Dedifferentiated amniotic fluid mesenchymal stem cell (primary cell): ENCODE data around the gene IGSF3.
"Not testable (repeated sequence)": the region's sequence is repeated elsewhere in the genome, so short reads cannot be mapped to it uniquely, and the experiment has no call there.

ENCODE experiments used
- DNase-seq: peaks from one replicate; pipeline ENCODE4 v3.0.0-alpha.2; 2016; ENCODE audit errors: extremely low spot score

IGSF3 gene

GRCh38 chr1:116574581-116575291 lies 92.8 kb downstream of the IGSF3 start:
- peak; percentile 79 for DNase-seq

GRCh38 chr1:116573431-116574095 lies 94.0 kb downstream of the IGSF3 start:
- DNase-seq = no peak

GRCh38 chr1:116572771-116573430 lies 94.6 kb downstream of the IGSF3 start:
- no peak for DNase-seq

DNA sequence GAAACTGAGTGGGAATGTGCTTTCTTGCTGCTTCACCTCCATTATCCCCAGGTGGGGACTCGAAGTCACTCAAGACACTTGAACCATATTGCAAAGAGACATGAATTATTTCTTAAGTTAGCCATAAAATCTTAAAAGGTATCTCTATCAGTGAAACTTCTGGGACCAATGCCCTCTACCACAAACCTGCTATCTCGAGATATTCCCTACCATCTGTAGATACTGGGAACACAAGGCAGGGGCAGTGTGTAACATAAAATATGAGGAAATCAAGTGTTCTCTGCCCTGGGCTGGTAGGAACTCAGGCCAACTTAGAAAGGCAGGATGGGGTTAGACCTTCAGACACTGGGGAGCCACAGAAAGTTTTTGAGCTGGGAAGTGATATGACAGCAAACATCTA lies 95.4 kb downstream of the IGSF3 start:
- no peak for DNase-seq

DNA sequence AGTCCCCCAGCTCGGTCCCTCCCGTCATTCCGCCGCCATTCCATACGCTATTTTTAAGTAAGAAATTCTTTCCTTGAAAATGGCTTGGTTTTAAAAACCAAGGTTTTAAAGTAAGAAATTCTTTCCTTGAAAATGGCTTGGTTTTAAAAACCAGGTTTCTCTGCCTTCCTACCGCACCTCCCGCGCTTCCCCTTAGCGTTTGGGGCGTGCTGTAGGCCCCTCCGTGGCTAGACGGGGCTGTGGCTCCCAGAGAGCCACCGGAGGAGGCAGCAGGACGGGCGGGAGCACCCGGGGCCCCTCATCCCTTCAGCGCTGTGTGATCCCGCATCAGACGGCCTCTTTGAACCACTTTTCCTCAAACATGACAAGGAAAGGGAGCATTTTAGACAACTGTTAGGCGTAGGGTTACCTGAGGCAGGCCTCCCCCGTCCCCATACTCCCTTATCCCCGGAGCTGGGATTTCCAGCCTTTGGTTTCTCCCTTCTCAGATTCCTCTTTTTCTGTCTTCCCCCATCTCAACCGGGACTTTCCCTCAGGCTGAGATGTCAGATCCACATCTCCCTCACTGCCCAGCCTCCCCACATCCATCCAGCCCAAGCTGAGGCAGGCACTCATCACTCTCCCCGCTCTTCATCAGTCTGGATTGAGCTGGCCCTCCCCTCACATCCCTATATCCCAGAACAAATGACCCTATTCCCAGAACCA lies 96.2 kb downstream of the IGSF3 start:
- DNase-seq = no peak

DNA sequence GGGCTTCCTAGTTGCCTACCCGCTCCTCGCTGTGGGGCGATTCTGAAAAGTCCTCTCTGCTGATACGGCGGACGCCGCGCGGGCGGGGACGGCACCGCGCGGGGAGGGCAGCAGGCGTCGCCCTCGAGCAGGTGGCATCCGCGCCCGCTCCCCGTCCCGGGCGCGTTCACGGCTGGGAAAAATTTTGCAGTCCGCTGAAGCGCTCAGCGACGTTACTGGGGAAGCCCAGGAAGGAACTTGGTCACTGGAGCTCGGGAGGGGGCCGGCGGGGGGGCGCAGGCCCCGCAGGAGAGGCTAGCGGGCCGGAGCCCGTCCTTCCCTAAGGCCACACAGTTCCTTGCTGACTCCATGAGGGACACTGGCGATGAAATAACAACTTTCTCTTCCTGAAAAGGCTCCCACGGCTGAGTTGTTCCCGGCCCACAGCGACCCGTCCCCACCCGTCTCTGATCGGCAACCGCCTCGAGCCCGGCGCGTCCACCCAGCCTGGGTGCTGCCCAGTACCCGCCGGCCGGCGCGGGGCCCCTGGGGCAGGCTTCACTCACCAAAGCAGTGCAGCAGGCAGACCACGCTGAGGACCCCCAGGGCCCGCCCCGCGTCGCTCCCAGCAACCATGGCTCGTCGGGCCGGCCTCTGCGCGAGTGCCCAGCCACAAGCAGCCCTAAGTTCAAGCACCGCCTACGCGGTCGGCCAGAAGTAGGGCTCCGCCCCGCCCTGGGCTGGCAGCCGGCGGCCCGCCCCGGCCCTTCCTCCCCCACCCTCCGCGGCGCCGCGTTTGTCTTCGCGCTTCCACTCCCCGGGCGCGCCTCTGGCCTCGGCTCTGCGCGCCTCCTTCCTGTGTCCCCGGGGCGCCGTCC lies 96.9 kb downstream of the IGSF3 start, which contains the start of gene CD58:
TSS of gene CD58 (minus strand) at position 669 of the 857 bp plus-strand sequence. CDS start at position 615, 54 bp downstream.
- DNase-seq = peak; percentile 69

DNA sequence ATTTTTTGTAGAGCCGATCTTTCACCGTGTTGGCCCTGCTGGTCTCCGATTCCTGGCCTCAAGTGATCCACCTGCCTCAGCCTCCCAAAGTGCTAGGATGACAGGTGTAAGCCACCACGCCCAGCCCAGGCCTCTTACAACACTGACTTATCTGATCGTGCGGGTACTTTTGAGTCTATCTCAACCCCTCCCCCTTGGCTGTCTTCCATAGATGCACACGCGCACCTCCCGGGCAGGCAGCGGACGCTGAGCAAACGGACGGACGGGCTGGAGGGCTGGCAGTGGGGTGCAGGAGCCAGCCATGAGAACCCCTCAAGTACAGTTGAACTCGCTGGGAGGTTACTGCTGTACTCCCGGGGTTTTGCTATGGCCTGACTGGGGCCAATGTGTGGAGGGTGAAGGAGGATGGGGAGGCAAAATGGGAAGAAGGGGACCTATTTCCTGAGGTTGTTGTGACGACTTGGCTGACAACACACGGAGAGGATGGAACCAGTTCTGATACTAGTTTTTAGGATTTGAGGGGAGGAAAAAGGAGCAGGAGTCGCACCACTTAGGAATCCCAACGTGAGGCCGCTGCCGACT lies 97.7 kb downstream of the IGSF3 start:
- DNase-seq = no peak

DNA sequence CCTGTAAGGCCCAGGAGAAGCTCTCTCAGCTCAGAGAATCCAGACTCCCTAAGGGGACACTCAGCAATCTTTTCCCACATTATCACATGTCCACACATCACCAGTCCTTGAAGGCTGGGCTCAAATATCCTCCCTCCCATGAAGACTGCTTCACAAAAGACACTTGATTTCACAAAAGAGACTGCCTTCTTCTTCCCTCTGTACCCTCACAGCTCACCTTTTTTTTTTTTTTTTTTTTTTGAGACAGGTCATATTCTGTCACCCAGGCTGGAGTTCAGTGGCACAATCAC lies 98.2 kb downstream of the IGSF3 start:
- no peak for DNase-seq

GRCh38 chr1:116568662-116569380 lies 98.7 kb downstream of the IGSF3 start:
- DNase-seq = no peak

DNA sequence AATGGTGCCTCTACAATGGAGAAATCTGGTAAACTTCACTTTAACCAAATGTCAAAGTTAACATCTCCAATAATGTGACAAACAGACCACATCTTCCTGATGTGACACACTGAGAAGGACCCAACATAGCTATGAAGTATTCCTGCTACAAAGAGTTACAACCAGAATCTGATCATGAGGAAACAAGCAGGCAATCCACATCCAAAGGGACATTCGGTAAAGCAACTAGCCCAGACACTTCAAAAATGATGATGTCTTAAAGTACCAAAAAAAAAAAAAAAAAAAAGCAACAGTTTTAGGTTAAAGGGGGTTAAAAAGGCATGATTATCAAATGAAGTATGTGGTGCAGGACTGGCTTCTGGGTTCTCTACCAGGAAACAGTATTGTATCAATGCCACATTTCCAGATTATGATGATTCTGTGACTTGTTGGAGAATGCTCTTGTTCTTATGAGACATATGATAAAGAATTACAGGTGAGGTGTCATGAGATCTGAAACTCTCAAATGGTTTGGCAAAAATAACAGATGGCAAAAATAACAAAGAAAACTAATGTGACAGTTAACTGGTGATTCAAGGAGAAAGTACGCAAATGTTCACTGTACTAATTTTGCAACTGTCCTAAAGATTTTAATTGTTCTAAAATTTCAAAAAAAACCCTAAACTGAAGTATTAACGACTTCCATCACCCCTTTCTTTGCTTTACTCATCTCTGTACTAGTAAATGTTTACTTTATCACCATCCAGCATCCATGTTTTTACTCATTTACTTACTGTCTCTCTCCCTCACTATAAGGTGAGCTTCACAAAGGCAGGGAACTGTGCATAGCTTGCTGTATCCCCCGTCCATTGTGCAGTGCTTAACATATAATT lies 99.5 kb downstream of the IGSF3 start:
- DNase-seq = no peak

DNA sequence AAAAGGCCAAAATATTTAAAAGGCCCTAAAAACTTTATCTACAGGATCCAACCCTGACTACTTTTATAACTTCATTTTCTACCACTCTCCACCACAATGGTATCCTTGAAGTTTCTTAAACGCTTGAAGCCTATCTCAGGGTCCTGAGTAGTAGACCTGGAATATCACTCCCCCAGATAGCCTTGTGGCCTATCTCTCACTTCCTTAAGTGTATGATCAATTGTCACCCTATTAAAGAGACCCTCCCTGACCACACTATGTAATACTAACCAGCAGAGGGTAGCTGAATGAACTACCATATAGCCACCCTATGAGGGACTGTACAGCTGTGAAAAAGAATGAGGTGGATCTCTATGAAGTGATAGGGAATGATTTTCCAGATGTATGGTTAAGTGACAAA lies 102.3 kb downstream of the IGSF3 start:
- no peak for DNase-seq

- DNase-seq = no peak
These were observed 103.1 kb downstream of the IGSF3 start for GRCh38 chr1:116564426-116564825.

GRCh38 chr1:116562465-116562864 lies 105.1 kb downstream of the IGSF3 start:
- not testable (repeated sequence) for DNase-seq

GRCh38 chr1:116561563-116561962 lies 106.0 kb downstream of the IGSF3 start:
- no peak for DNase-seq

GRCh38 chr1:116560704-116561490 lies 106.6 kb downstream of the IGSF3 start:
- no peak for DNase-seq

DNA sequence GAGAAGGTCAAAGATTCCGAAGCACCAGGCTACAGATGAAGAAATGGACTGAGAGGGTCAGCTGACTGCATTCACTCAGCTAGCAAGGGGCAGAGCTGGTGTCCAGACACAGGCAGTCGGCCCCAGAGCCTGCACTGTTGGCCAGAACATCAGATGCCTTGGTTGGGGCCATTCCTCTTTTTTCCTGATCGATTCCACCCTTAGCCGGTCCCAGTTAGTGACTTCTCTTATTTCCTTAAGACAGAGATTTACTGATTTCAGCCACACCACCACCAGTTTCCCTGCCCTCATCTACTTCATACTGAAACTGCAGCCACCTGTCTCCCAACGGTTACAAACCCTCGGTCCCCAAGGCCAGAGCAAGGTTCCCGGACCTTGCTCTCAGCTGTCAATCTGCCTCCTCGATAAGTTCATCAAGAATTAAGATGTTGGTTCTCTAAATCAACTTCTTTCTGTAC lies 108.2 kb downstream of the IGSF3 start:
- no peak for DNase-seq

DNA sequence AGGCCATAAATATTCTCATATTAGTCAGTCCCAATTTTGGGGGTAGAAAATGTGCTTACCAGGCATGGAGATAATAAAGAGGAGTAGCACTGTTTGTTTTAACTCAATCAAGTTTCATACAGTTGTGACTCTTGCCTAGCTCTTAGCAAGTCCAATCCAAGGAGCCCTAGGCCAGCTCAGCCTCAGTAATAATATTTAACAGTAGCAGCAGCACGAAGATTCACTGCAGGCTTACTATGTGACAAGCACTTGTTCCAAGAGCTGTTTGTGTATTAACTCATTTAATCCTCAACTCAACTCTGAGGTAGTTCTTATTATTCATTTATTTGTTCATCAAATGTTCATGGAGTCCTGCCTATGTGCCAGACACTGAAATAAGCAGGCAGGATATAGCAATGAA lies 109.0 kb downstream of the IGSF3 start:
- DNase-seq = no peak

GRCh38 chr1:116558140-116558549 lies 109.4 kb downstream of the IGSF3 start:
- DNase-seq = no peak
